HCT116 (cell line): ENCODE data around the gene LTBP1.

Experiments used
- POLR2A ChIP-seq: IDR thresholded peaks from 2 replicates; pipeline ENCODE4 v1.7.0; 2011; ENCODE audit warnings: borderline replicate concordance; ENCODE audit not compliant: insufficient read depth, insufficient read length; ENCODE audit errors: extremely low read depth
- POLR2AphosphoS5 ChIP-seq: IDR thresholded peaks from 2 replicates; pipeline ENCODE4 v1.6.1; 2011; ENCODE audit warnings: mild to moderate bottlenecking, low read depth, low read length, moderate library complexity
- SRF ChIP-seq: IDR thresholded peaks from 2 replicates; pipeline ENCODE4 v1.6.1; 2012; ENCODE audit warnings: low read depth
- TCF7L2 ChIP-seq: IDR thresholded peaks from 2 replicates; pipeline ENCODE4 v1.7.0; 2011; ENCODE audit warnings: borderline replicate concordance, inconsistent platforms; ENCODE audit not compliant: insufficient read depth, insufficient read length; ENCODE audit errors: extremely low read depth
- ZBTB33 ChIP-seq: IDR thresholded peaks from 2 replicates; pipeline ENCODE4 v1.6.1; 2011; ENCODE audit warnings: mild to moderate bottlenecking, low read length, moderate library complexity; ENCODE audit not compliant: insufficient replicate concordance; ENCODE audit errors: extremely low read depth
- ZFX ChIP-seq: fragments of 450-650 bp; IDR thresholded peaks from 2 replicates; pipeline ENCODE4 v1.6.1; 2017
- ZNF274 ChIP-seq: fragments of 200-500 bp; sonication (Bioruptor generic); IDR thresholded peaks from 2 replicates; pipeline ENCODE4 v1.6.1; 2014; ENCODE audit warnings: mild to moderate bottlenecking, low read depth, low read length, inconsistent platforms

- TF ChIP-seq POLR2AphosphoS5 (no peak), ZBTB33 (no peak), ZFX (no peak), POLR2A (no peak), SRF (no peak), TCF7L2 (no peak), ZNF274 (no peak)
These were observed 126.3 kb downstream of the LTBP1 start for GRCh38 chr2:33073018-33073417.
